ENCODE data around the gene MLEC.

Gene MLEC

GRCh38 chr12:120643574-120643973 lies 43.4 kb upstream of the MLEC start:
- TF ChIP-seq CTCF (IDR thresholded peaks at IDR 0.05; ENCODE audit: low read depth, low read length): no peak
- DNase-seq (ENCODE audit: low read depth in 2 of 2): no peak
- no peak overlapping the region for H3K4me3 ChIP-seq (replicated peaks in 1 of 2; ENCODE audit: low read depth in 2 of 2, low read length in 2 of 2)

GRCh38 chr12:120646044-120646443 lies 40.9 kb upstream of the MLEC start:
- no peak for TF ChIP-seq CTCF (IDR thresholded peaks at IDR 0.05; ENCODE audit: low read depth, low read length)
- no peak for DNase-seq (ENCODE audit: low read depth in 2 of 2)
- H3K4me3 ChIP-seq (replicated peaks in 1 of 2; ENCODE audit: low read depth in 2 of 2, low read length in 2 of 2): no peak overlapping the region

GRCh38 chr12:120647375-120647755 lies 39.6 kb upstream of the MLEC start:
- H3K4me3 ChIP-seq (replicated peaks in 1 of 2; ENCODE audit: low read depth in 2 of 2, low read length in 2 of 2): no peak overlapping the region
- peak in 1 of 2 donors; percentile 10 for DNase-seq (ENCODE audit: low read depth in 2 of 2)
- no peak for TF ChIP-seq CTCF (IDR thresholded peaks at IDR 0.05; ENCODE audit: low read depth, low read length)

GRCh38 chr12:120649442-120650232 lies 37.3 kb upstream of the MLEC start:
- no peak for DNase-seq (ENCODE audit: low read depth in 2 of 2)
- peak overlapping the region in 1 of 2 donors; percentile 52 for H3K4me3 ChIP-seq (replicated peaks in 1 of 2; ENCODE audit: low read depth in 2 of 2, low read length in 2 of 2)
- TF ChIP-seq CTCF (IDR thresholded peaks at IDR 0.05; ENCODE audit: low read depth, low read length): no peak

DNA sequence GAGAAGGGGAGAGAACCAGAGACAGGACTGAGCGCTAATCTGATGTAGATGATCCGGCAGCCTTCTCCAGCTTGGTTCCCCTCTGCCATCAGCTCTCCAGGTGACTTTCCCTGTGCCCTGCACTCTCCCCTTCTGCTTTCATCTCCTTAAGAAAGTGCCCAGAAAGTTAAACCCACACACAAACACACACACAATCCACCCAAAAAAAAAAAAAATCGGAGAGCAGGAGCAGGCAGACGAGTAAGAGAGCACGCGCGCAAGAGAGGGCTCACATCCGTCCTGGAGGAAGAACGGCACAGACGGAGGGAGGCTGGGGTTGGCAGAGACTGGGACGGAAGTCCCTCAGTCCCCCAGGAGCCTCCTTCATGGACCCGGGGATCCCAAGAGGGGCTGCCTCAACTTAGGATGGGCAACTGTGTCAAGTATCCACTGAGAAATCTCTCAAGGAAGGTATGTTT lies 36.7 kb upstream of the MLEC start:
- no peak for DNase-seq (ENCODE audit: low read depth in 2 of 2)
- H3K4me3 ChIP-seq (replicated peaks in 1 of 2; ENCODE audit: low read depth in 2 of 2, low read length in 2 of 2): peak overlapping the region in 1 of 2 donors; percentile 52
- TF ChIP-seq CTCF (IDR thresholded peaks at IDR 0.05; ENCODE audit: low read depth, low read length): no peak

DNA sequence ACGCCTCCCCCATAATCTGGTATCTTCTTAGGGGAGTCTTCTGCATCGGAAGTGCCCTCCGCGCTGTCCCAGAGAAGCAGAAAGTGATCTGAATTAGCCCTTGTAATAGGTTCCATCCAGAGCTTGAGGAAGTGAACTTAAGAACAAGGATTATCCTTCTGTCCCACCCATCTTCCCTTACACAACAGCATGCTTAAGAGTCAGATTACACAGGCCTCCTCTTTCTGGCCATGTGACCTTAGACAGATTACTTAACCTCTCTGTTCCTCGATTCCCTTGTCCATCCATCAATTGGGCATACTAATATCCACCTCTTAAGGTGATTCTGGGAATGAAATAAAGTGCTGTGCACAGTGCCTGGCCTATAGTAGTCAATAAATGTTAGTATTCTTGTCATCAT lies 35.1 kb upstream of the MLEC start:
- DNase-seq (ENCODE audit: low read depth in 2 of 2): peak; percentile 41 to 44
- no peak overlapping the region for H3K4me3 ChIP-seq (replicated peaks in 1 of 2; ENCODE audit: low read depth in 2 of 2, low read length in 2 of 2)
- no peak for TF ChIP-seq CTCF (IDR thresholded peaks at IDR 0.05; ENCODE audit: low read depth, low read length)
